NB4 (cell line): ENCODE data around the gene SKAP1.
"Not testable (repeated sequence)": the region's sequence is repeated elsewhere in the genome, so short reads cannot be mapped to it uniquely, and the experiment has no call there.

Experiments used
- CTCF ChIP-seq: IDR thresholded peaks from one replicate; pipeline ENCODE4 v1.5.1; 2012; ENCODE audit warnings: low read depth, low read length
- MAX ChIP-seq: IDR thresholded peaks from 2 replicates; pipeline ENCODE4 v1.6.1; 2011; ENCODE audit warnings: low read depth, low read length

DNA sequence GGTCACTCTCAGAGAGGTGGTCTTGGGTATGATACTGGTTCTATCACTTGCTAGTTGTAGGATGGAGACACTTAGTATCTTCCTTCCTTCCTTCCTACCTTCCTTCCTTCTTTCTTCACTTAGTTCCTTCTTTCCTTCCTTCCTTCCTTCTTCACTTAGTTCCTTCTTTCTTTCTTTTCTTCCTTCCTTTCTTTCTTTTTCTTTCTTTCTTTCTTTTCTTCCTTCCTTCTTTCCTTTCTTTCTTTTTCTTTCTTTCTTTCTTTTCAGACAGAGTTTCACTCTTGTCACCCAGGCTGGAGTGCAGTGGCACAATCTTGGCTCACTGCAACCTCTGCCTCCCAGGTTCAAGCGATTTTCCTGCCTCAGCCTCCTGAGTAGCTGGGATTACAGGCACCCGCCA is 92.1 kb downstream of the SKAP1 start:
- not testable (repeated sequence) for TF ChIP-seq MAX, CTCF
